Amniotic epithelial cell (primary cell): ENCODE data around the gene EHD4.

Experiments used
- DNase-seq: peaks from one replicate; pipeline ENCODE4 v3.0.0-alpha.2; 2010; ENCODE audit warnings: low read depth

The EHD4 gene

GRCh38 chr15:41936649-41937567, 35.4 kb downstream of the EHD4 start:
- no peak for DNase-seq

DNA sequence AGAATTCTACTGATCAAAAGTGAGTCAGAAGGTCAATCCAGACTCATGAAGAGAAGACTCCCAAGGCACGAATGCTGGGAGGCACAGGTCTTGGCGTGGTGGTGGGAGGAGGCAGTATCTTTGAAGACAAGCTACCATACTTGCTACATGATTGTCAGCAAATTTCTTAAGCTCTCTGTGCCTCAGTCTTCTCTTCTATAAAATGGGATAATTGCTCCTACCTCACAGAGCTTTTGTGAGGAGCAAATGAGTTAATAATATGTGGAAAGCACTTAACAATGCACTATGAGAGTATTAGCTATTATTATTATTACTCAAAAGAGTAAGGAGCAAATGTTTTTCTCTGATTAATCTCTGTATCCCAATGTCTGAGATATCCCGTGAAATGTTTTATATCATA, 36.2 kb downstream of the EHD4 start:
- DNase-seq: no peak

- no peak for DNase-seq
Observed at GRCh38 chr15:41935566-41936020, 36.8 kb downstream of the EHD4 start.

DNA sequence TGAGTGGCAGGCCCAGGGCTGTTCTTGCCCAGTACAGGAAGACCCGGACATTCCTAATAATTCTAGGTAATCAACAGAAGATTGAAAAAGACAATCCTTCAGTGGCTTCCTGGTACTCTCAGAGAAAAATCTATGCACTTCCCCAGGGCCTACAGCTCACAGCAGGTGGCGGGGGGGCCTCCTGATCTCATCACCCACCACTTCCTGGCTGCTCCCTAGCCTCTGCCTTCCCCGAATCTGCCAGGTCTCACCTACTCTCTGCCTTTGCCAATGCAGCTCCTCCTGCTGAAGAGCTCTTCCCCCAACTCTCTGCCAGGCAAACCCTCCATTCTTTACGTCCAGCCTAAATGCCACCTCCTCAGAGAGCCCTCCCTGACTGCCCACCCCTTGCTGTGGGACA, 37.5 kb downstream of the EHD4 start:
- DNase-seq: no peak

DNA sequence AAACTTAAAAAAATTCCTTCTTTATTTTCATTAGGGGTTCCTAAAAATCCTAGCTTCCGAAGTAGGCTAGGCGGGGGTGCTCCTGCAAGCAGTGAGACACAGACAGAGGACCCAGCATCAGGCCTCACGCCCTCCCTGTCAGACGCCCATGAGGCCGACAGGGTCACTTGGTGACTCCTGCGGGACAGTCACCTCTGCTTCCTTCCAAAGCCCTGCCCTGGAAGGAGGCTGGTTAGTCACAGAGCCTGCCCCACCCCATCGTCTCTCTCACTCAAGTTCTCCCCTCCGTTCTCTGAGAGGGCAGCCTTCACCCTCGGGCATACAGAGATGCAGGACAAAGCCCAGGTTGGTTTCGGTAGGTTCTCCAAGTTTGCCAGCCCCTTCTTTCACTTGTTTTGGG, 38.6 kb downstream of the EHD4 start:
- DNase-seq: no peak

DNA sequence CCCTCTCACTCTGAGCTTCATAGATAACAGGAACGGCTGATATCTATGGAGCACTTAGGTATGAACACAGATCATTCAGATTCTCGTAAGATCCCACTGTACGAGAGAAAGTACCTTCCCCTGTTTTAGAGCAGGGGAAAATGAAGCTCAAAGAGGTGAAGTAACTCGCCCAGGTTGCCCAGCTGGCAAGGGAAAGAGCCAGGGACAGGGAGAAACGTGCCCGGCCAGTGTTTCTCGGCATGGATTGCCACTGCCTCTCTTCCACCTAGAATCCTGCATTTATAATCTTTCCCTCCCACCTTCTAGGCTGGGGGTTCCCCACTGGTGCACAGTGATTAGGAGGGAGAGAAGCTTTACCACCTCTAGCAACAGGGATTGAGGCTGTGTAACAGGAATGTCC, 39.0 kb downstream of the EHD4 start:
- no peak for DNase-seq

- no peak for DNase-seq
Observed at GRCh38 chr15:41932511-41933289, 39.7 kb downstream of the EHD4 start.

GRCh38 chr15:41932101-41932500, 40.3 kb downstream of the EHD4 start:
- no peak for DNase-seq

DNA sequence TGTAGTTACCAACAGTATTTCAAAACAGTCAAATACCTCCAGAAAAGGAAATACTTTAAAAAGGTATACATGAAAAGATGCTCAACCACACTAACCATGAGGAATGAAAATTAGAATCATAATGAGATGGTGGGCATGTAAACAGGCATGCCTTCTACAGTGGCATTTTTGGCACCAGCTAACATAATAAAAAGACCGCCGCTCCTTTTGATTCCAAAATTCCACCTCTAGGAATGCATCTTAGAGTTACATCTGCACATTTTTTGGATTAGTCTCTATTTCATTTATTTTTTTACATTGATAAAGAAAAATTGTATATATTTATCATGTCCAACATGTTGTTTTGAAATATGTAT, 41.5 kb downstream of the EHD4 start:
- no peak for DNase-seq

GRCh38 chr15:41930221-41930866, 42.0 kb downstream of the EHD4 start:
- DNase-seq: peak; percentile 94

DNA sequence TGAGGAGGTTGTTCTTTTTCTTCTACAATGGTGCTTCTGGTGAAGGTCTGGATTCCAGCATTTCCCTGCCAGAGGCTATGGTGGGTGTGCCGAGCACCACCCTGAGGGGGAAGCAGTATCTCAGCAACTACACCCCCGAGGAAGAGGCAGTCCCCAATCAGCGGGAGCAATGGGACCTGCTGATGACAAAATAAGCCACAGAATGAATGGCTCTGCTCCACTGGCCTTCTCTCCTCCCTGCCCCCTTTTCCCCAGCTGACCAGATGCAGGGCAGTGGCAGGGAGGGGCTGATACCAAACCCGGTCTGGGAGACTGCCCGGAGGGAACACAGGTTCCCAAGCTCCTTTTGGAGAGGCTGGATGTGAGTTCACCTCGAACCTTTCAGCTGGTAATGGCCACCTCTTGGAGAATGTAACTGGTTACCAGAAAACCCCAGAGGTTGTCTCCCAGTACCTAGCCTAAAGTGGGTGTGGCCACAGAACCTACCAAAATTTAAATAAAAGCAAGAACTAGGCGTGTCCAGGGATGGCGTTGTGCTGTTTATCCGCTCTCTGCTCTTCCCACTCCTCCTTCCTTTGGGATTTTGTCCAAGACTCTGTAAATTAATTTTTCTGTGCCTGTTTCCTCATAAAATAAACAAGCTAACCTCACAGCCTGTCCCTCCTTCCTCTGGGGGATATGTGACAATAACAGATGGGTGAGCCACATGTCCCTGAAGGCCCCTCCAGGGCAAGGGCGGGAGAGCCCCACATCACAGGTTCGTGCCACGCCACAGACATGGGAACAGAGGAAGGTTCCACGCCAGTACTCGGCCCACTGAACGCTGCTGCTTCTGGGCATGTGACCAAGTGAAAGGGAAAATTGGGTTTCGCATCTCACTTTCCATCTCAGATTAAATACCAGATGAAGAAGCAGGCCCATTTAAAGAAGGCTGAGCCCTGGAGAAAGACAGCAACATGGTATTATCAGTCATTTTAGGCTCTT, 43.4 kb downstream of the EHD4 start:
- DNase-seq: no peak

GRCh38 chr15:41928100-41928499, 44.3 kb downstream of the EHD4 start:
- DNase-seq: no peak

DNA sequence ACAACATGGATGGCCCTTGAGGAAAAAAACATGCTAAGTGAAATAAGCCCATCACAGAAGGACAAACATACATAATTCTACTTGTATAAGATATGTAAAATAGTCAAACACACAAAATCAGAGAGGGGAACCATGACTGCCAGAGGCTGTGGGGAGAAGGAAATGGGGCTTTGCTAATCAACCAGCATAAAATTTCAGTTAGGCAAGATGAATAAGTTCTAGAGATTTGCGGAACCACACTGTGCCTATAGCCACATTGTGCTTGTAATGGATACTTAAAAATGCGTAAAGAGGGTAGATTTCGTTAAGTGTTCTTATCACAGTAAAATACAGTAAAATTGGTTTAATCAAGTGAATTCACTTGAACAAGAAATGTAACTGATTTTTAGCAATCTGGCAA, 44.8 kb downstream of the EHD4 start:
- no peak for DNase-seq

DNA sequence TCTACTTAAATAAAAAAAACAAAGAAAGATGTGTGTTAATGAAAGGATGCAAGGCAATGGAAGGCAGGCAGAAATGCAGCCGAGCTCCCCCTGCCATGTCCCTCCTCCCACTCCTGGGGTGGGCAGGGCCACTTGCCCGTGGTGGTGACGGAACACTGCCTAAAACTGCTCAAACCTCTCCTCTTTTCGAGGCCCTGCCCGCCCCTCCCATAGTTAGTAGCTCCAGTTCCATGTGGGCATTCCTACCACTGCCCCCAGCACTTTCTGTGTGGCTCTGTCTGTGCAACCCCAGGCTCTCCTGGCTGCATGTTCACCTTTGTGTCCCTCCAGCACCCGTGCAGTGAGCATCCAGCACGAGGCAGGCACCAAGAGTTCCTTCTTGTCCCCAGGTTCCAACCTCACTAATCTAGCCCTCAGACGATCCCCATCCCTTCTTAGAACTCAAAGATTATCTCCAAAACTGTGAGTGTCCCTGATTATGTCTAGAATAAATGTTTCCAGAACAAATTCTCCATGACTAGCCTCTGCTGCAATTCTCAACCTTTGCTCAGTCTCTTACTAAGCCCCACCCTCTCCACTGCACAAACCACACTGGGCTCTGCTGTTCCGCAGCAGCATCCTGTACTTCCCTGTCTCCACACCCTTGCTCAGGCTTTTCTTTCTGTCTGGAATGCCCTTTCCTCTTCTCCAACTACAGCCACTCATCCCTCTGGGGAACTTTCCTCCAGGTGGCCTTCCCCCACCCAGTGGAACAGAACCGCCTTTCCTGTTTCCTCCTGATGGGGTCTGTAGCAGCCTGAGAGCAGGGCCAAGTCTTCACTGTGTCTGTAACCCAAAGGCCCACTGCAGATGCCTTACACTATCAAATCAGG, 45.9 kb downstream of the EHD4 start:
- DNase-seq: peak; percentile 49

DNA sequence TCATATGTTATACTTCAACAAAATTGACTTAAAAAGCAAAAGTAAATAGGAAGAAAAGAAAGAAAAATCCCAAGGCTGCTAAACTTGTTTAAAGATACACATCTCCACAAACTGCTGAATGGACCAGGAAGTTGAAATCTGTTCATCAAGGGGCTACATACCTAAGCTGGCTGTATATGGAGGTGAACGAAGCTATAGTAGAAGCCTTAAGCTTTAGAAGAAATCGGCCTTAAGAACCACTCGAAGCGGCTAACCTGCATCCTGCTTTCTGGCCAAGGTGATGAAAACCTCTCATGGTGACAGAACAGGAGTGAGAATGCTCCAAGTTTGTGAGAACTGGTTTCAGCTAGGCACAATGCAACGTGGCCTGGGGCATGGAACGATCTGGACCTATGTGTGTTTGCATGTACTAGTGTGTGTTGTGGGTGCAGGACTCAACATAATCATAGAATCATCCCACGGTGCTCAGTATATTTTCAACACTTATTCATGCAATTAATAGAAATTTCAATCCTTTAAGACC, 47.2 kb downstream of the EHD4 start:
- no peak for DNase-seq

DNA sequence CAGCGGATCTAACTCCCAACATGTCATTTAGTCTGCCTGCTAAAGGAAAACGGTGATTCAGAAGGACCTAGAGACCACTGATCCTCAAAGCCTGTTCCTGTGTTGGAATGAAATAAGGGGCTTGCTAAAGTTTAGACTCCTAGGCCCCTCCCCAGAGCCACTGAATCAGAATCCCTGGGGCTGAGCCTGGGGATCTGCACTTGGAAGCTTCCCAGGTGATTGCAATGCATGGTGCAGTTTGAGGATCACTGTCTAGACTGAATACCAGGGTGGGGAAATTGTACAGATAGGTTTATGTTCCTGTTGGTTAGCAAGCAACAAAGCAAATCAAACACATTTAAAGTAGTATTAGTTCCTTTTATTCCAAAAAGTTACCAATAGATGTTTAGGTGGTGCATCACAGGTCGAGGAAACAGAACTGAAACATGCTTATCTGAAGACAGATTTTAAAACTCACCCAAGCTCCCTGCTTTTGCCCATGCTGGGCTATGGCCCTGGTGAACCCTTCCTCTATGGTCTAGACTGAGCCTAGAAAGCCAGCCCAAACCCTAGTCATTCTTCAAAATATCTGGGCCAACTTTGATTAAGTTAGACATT, 48.9 kb downstream of the EHD4 start:
- peak; percentile 33 for DNase-seq

DNA sequence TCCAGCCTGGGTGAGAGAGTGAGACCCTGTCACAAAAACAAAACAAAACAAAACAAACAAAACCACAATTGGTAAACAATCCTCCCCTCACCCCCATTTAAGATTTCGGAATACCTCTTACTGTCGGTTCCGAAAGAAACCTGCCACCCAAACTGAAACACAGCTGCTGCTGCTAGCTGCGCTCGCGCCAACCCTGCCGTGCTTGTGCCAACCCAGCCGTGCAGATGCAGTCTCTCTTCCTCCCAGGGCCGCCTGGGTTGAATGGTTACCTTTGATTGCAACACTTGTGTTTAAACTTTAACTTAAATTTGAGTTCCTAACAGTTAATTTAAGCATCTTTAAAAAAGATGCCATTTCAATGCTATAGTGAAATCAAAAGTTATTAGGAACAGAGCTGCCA, 50.0 kb downstream of the EHD4 start:
- DNase-seq: no peak

- no peak for DNase-seq
Observed at GRCh38 chr15:41921639-41922038, 50.7 kb downstream of the EHD4 start.

- peak; percentile 41 for DNase-seq
Observed at GRCh38 chr15:41921167-41921566, 51.2 kb downstream of the EHD4 start.
